Ishikawa (cell line): ENCODE data around the gene FGF1.
A peak's percentile ranks its signal among the peaks of the same experiment; 100 is the strongest.

Experiments used
- CEBPB ChIP-seq: IDR thresholded peaks from 2 replicates; pipeline ENCODE4 v1.6.1; 2012
- CREB1 ChIP-seq: IDR thresholded peaks from 2 replicates; pipeline ENCODE4 v1.6.1; 2012; ENCODE audit warnings: low read depth
- EGR1 ChIP-seq: IDR thresholded peaks from 2 replicates; pipeline ENCODE4 v1.6.1; 2012
- EP300 ChIP-seq: IDR thresholded peaks from 2 replicates; pipeline ENCODE4 v1.6.1; 2012; ENCODE audit warnings: borderline replicate concordance
- FOXM1 ChIP-seq: IDR thresholded peaks from 2 replicates; pipeline ENCODE4 v1.6.1; 2012; ENCODE audit warnings: low read depth, borderline replicate concordance
- MAX ChIP-seq: IDR thresholded peaks from 2 replicates; pipeline ENCODE4 v1.6.1; 2012
- NFIC ChIP-seq: IDR thresholded peaks from 2 replicates; pipeline ENCODE4 v1.6.1; 2012
- RAD21 ChIP-seq: IDR thresholded peaks from 2 replicates; pipeline ENCODE4 v1.6.1; 2012; ENCODE audit warnings: low read depth
- REST ChIP-seq: IDR thresholded peaks from 2 replicates; pipeline ENCODE4 v1.6.1; 2012; ENCODE audit warnings: low read depth, mild to moderate bottlenecking
- TAF1 ChIP-seq: IDR thresholded peaks from 2 replicates; pipeline ENCODE4 v1.6.1; 2012; ENCODE audit warnings: low read depth, mild to moderate bottlenecking
- TCF12 ChIP-seq: IDR thresholded peaks from 2 replicates; pipeline ENCODE4 v1.6.1; 2012; ENCODE audit warnings: low read depth
- TEAD4 ChIP-seq: IDR thresholded peaks from 2 replicates; pipeline ENCODE4 v1.6.1; 2012
- USF1 ChIP-seq: IDR thresholded peaks from 2 replicates; pipeline ENCODE4 v1.6.1; 2012
- YY1 ChIP-seq: IDR thresholded peaks from 2 replicates; pipeline ENCODE4 v1.6.1; 2012; ENCODE audit warnings: low read depth
- ZBTB7A ChIP-seq: IDR thresholded peaks from 2 replicates; pipeline ENCODE4 v1.6.1; 2012; ENCODE audit warnings: low read depth

Gene FGF1

GRCh38 chr5:142650060-142650459 is 35.8 kb downstream of the FGF1 start:
- TF ChIP-seq MAX (no peak), EP300 (no peak), TCF12 (no peak), REST (no peak), RAD21 (no peak), TEAD4 (no peak)

- TF ChIP-seq EP300 (no peak), EGR1 (no peak), FOXM1 (no peak), REST (no peak), NFIC (no peak), CREB1 (no peak), RAD21 (no peak), TCF12 (no peak), CEBPB (no peak), MAX (no peak), TEAD4 (no peak), YY1 (no peak), TAF1 (no peak), USF1 (no peak), ZBTB7A (no peak)
Observed at GRCh38 chr5:142645456-142645855, 40.4 kb downstream of the FGF1 start.

DNA sequence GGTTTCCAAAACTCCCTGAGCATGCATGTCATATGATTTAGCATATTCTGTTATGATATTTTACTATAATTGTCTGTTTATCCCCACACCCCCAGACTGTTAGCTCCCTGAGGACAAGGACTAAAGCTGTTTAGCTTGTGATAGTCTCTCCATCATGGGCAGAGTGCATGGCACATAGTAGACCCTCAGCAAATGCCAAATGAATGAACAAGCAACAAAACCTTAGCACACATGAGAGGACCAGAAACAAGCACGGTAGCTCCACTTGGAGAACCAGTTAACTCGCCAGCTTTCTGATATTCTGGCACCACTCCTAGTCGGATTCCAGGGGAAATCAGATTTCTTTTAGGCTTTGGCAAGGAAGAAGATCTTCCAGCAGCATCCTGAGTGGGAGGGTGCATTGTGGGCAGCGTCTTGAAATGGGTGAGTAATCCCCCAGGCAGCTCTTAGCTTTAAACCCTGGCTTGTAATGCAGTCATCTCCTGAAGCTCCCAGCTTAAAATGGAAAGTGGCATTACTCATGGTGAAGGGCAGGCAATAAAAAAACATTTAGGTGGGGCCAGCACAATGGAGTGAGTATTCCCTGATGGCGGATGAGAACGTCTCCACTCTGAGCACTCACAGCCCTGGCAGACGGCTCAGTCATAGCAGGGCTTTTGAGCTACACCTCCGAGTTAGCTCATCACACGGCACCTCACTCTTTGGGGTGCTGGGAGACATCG is 41.1 kb downstream of the FGF1 start:
- peak; percentile 28; the same call in 1 of the 2 replicates for TF ChIP-seq TEAD4
- TF ChIP-seq EP300 = peak; percentile 40; the same call in 1 of the 2 replicates
- TF ChIP-seq MAX = no peak
- peak; percentile 53 for TF ChIP-seq NFIC
- TF ChIP-seq TAF1 = no peak

GRCh38 chr5:142644127-142644526 is 41.8 kb downstream of the FGF1 start:
- no peak for TF ChIP-seq FOXM1

GRCh38 chr5:142643634-142644033 is 42.3 kb downstream of the FGF1 start:
- TF ChIP-seq TEAD4 = no peak
- no peak for TF ChIP-seq RAD21
- no peak for TF ChIP-seq CREB1
- no peak for TF ChIP-seq USF1
- TF ChIP-seq NFIC = no peak
- TF ChIP-seq TAF1 = no peak
- no peak for TF ChIP-seq EGR1
- TF ChIP-seq TCF12 = no peak
- no peak for TF ChIP-seq YY1
- no peak for TF ChIP-seq CEBPB
- TF ChIP-seq ZBTB7A = no peak
- no peak for TF ChIP-seq FOXM1
- TF ChIP-seq EP300 = no peak
- no peak for TF ChIP-seq MAX
- no peak for TF ChIP-seq REST
